NT2/D1 (cell line): ENCODE results near the gene SHROOM2.

Experiments
- SUZ12 ChIP-seq: IDR thresholded peaks from 2 replicates; pipeline ENCODE4 v1.6.1; 2011; ENCODE audit not compliant: insufficient read length, insufficient read depth; ENCODE audit errors: extremely low read depth
- YY1 ChIP-seq: IDR thresholded peaks from 2 replicates; pipeline ENCODE4 v1.6.1; 2011; ENCODE audit not compliant: insufficient read length, insufficient read depth
- ZNF274 ChIP-seq: IDR thresholded peaks from 2 replicates; pipeline ENCODE4 v1.6.1; 2011; ENCODE audit warnings: mild to moderate bottlenecking, low read depth, low read length

DNA sequence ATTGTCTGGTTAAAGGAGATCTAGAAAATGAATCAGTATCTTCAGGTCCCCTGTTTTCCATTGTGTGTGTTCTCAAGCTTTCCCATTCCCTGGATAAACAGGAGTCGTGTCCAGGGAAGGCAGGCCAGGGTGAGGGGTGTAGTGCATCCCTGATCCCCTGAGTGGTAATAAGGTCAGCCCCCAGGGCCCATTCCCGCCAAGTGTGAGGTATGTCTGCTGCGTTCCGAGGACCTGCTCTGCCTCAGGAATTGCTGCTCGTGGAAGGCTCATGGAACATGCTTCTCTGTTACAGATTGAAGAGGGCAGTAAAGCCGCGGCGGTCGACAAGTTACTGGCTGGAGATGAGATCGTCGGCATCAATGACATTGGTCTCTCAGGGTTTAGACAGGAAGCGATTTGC lies 87.1 kb downstream of the SHROOM2 start:
- TF ChIP-seq YY1 (no peak), ZNF274 (no peak), SUZ12 (no peak)
